Esophagus squamous epithelium (tissue), 4 donors: ENCODE data around the gene FRYL.

ENCODE experiments used
- CTCF ChIP-seq, 6 experiments: fragments of 450-650 bp in 4 of 6; fragments of 200-600 bp in 2 of 6; sonication (generic) in 2 of 6; IDR thresholded peaks; one replicate each; pipeline ENCODE4 v1.5.1; 2016 to 2019; ENCODE audit warnings: antibody characterized with exemption in 6 of 6, mild to moderate bottlenecking in 4 of 6, moderate library complexity in 4 of 6
- POLR2A ChIP-seq, 4 donors: fragments of 450-650 bp; IDR thresholded peaks; one replicate each; pipeline ENCODE4 v1.6.1; 2017; ENCODE audit warnings: antibody characterized with exemption in 4 of 4, mild to moderate bottlenecking in 4 of 4, moderate library complexity in 3 of 4

- TF ChIP-seq CTCF (IDR thresholded peaks at IDR 0.05) (no peak), POLR2A (IDR thresholded peaks at IDR 0.05) (no peak)
Observed at GRCh38 chr4:48667148-48667547, 112.9 kb downstream of the FRYL start.
